HCT116 (cell line): ENCODE data around the gene GYS2.

Experiments
- EGR1 ChIP-seq: IDR thresholded peaks from 2 replicates; pipeline ENCODE4 v1.6.1; 2012; ENCODE audit warnings: low read depth
- ELF1 ChIP-seq: IDR thresholded peaks from 2 replicates; pipeline ENCODE4 v1.6.1; 2012; ENCODE audit warnings: low read depth, borderline replicate concordance
- EZH2 ChIP-seq: fragments of 200-600 bp; sonication (generic); IDR thresholded peaks from 2 replicates; pipeline ENCODE4 v1.6.1; 2017; ENCODE audit warnings: antibody characterized with exemption, mixed run types
- JUND ChIP-seq: IDR thresholded peaks from 2 replicates; pipeline ENCODE4 v1.6.1; 2012
- POLR2A ChIP-seq: IDR thresholded peaks from 2 replicates; pipeline ENCODE4 v1.7.0; 2011; ENCODE audit warnings: borderline replicate concordance; ENCODE audit not compliant: insufficient read depth, insufficient read length; ENCODE audit errors: extremely low read depth
- POLR2AphosphoS5 ChIP-seq: IDR thresholded peaks from 2 replicates; pipeline ENCODE4 v1.6.1; 2011; ENCODE audit warnings: mild to moderate bottlenecking, low read depth, low read length, moderate library complexity
- RAD21 ChIP-seq: IDR thresholded peaks from 2 replicates; pipeline ENCODE4 v1.6.1; 2012; ENCODE audit warnings: low read depth, mild to moderate bottlenecking
- REST ChIP-seq: IDR thresholded peaks from 2 replicates; pipeline ENCODE4 v1.6.1; 2012; ENCODE audit warnings: low read depth
- SIN3A ChIP-seq: IDR thresholded peaks from 2 replicates; pipeline ENCODE4 v1.6.1; 2012; ENCODE audit warnings: low read depth
- SP1 ChIP-seq: IDR thresholded peaks from 2 replicates; pipeline ENCODE4 v1.6.1; 2012; ENCODE audit warnings: low read depth
- SRF ChIP-seq: IDR thresholded peaks from 2 replicates; pipeline ENCODE4 v1.6.1; 2012; ENCODE audit warnings: low read depth
- ZNF274 ChIP-seq: fragments of 200-500 bp; sonication (Bioruptor generic); IDR thresholded peaks from 2 replicates; pipeline ENCODE4 v1.6.1; 2014; ENCODE audit warnings: mild to moderate bottlenecking, low read depth, low read length, inconsistent platforms
- TF ChIP-seq, protein P1 (sequence below), 3 experiments: fragments of 200-600 bp in 1 of 3; sonication (generic) in 1 of 3; IDR thresholded peaks in 2 of 3; conservative IDR thresholded peaks in 1 of 3; 2 replicates each; pipeline ENCODE4 v1.5.1; 2012 to 2017; ENCODE audit warnings: low read depth in 2 of 3, low read length in 2 of 3, antibody characterized with exemption in 1 of 3, borderline replicate concordance in 1 of 3, control low read depth in 1 of 3, mild to moderate bottlenecking in 1 of 3, mixed read lengths in 1 of 3, mixed run types in 1 of 3, moderate library complexity in 1 of 3; ENCODE audit not compliant: insufficient read depth in 1 of 3
- TF ChIP-seq, protein P2 (sequence below): IDR thresholded peaks from 2 replicates; pipeline ENCODE4 v1.6.1; 2012

DNA sequence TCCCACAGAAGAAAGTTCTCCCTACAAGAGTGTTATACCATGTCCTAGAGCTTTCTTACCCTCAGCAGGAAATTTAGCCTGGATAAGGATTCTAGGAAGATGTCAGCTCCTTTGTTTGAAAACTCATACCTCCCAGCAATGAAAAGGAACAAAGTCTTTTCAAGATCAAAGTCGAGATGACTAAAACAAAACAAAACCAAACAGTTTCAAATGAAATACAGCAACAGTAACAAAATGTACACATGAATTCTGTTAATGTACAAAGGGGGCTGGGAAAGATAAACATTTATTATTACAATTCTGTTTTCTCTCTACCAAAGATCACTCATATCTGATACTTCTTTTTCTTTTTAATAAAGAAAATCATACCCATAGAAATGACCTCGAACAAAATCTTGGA, 41.8 kb downstream of the GYS2 start:
- TF ChIP-seq, protein P1, sequence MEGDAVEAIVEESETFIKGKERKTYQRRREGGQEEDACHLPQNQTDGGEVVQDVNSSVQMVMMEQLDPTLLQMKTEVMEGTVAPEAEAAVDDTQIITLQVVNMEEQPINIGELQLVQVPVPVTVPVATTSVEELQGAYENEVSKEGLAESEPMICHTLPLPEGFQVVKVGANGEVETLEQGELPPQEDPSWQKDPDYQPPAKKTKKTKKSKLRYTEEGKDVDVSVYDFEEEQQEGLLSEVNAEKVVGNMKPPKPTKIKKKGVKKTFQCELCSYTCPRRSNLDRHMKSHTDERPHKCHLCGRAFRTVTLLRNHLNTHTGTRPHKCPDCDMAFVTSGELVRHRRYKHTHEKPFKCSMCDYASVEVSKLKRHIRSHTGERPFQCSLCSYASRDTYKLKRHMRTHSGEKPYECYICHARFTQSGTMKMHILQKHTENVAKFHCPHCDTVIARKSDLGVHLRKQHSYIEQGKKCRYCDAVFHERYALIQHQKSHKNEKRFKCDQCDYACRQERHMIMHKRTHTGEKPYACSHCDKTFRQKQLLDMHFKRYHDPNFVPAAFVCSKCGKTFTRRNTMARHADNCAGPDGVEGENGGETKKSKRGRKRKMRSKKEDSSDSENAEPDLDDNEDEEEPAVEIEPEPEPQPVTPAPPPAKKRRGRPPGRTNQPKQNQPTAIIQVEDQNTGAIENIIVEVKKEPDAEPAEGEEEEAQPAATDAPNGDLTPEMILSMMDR (IDR thresholded peaks at IDR 0.05 in 2 of 3, conservative IDR thresholded peaks at IDR 0.05 in 1 of 3; ENCODE audit: borderline replicate concordance in 1 of 3, insufficient read depth in 1 of 3, low read depth in 2 of 3, low read length in 2 of 3) = no peak
- TF ChIP-seq, protein P2, sequence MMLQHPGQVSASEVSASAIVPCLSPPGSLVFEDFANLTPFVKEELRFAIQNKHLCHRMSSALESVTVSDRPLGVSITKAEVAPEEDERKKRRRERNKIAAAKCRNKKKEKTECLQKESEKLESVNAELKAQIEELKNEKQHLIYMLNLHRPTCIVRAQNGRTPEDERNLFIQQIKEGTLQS = no peak
- no peak for TF ChIP-seq ELF1
- TF ChIP-seq POLR2AphosphoS5 = no peak
- TF ChIP-seq JUND = no peak
- no peak for TF ChIP-seq REST
- no peak for TF ChIP-seq SRF
- TF ChIP-seq RAD21 = no peak
- no peak for TF ChIP-seq POLR2A
- TF ChIP-seq ZNF274 = no peak
- no peak for TF ChIP-seq EZH2
- no peak for TF ChIP-seq SP1
- TF ChIP-seq SIN3A = no peak
- no peak for TF ChIP-seq EGR1
